Endometrial microvascular endothelial cells (primary cell): Measurements from ENCODE around the gene TPI1. TPM values are rescaled to one million over a fixed set of nuclear protein-coding genes. Genes with fewer than 3 reads are reported as not detected.

Source experiments
- in situ Hi-C: cut with HindIII; loops from 2 replicates; pipeline ENCODE4 v1.10.0; 2017; ENCODE audit warnings: low sequenced_read_pairs, low pct_unique_long_range_greater_than_20kb; ENCODE audit errors: inconsistent ontology term
- total RNA-seq: library from RNA; depleted of rRNA; stranded (reverse); fragments of >200 nt; gene quantifications from one replicate; pipeline ENCODE4 v1.2.3, GENCODE V29; 2015; ENCODE audit errors: inconsistent ontology term

TPI1 gene
- 1,455 TPM for total RNA-seq

- in situ Hi-C loops: no loop called here
These were observed at the start of gene TPI1 for GRCh38 chr12:6867413-6868210. Gene TPI1, plus strand, starts transcription at chr12:6867531. Its CDS starts 36 bp downstream, at chr12:6867567.

- in situ Hi-C loops: no loop called here
These were observed 49.6 kb upstream of the TPI1 start for GRCh38 chr12:6817662-6818157.

- in situ Hi-C loops: no loop called here
These were observed 49.1 kb upstream of the TPI1 start for GRCh38 chr12:6818222-6818621.

- in situ Hi-C loops: no loop called here
These were observed 48.7 kb upstream of the TPI1 start for GRCh38 chr12:6818645-6819044.

GRCh38 chr12:6819106-6820030 is 48.0 kb upstream of the TPI1 start:
- in situ Hi-C loops: no loop called here

GRCh38 chr12:6820166-6820565 is 47.2 kb upstream of the TPI1 start:
- in situ Hi-C loops: no loop called here

GRCh38 chr12:6821591-6822425 is 45.5 kb upstream of the TPI1 start, which contains the start of gene GPR162:
Gene GPR162, plus strand, starts transcription at chr12:6821821. Its CDS starts 2,078 bp downstream, at chr12:6823899.
- in situ Hi-C loops: no loop called here

GRCh38 chr12:6822426-6823135 is 44.8 kb upstream of the TPI1 start:
- in situ Hi-C loops: no loop called here

GRCh38 chr12:6823182-6824084 is 43.9 kb upstream of the TPI1 start:
- in situ Hi-C loops: no loop called here

GRCh38 chr12:6824085-6824775 is 43.1 kb upstream of the TPI1 start:
- in situ Hi-C loops: no loop called here

GRCh38 chr12:6824901-6825381 is 42.4 kb upstream of the TPI1 start:
- in situ Hi-C loops: no loop called here

GRCh38 chr12:6825398-6826124 is 41.8 kb upstream of the TPI1 start:
- in situ Hi-C loops: no loop called here

GRCh38 chr12:6826125-6826733 is 41.1 kb upstream of the TPI1 start:
- in situ Hi-C loops: no loop called here

GRCh38 chr12:6826734-6827436 is 40.4 kb upstream of the TPI1 start:
- in situ Hi-C loops: no loop called here

- in situ Hi-C loops: no loop called here
These were observed 39.9 kb upstream of the TPI1 start for GRCh38 chr12:6827437-6827911.
